HFF-Myc (cell line): ENCODE results near the gene WDFY4.

Experiments used
- DNase-seq: peaks from one replicate; pipeline ENCODE4 v3.0.0-alpha.2; 2011; ENCODE audit warnings: low read depth; ENCODE audit errors: extremely low read depth
- H3K4me3 ChIP-seq: replicated peaks from 2 replicates; pipeline ENCODE4 v1.5.1; 2011; ENCODE audit warnings: low read depth, mild to moderate bottlenecking, control low read depth, low read length
- TF ChIP-seq, protein P1 (sequence below): IDR thresholded peaks from 2 replicates; pipeline ENCODE4 v1.5.1; 2012; ENCODE audit warnings: mild to moderate bottlenecking, low read depth, low read length, control low read depth; ENCODE audit errors: missing control alignments

Gene WDFY4

DNA sequence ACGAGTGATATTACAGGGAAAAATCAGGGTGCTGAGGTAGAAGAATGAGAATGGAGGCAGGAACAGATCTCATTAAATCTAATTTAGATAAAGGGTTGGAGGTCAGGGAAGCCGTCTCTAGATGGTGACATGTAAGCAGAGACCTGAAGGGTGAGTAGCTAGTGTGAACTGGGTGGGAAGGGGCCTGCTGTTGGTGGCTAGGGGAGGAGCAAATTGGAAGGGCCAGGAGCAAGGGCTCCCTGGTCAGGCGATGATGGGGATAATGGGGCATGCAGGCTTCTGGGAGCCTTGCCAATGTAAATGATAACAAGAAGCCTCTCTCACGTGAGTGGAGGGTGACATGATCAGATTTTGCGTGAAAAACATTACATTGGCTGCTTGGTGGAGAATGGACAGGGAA, 76.3 kb downstream of the WDFY4 start:
- no peak for DNase-seq
- TF ChIP-seq, protein P1, sequence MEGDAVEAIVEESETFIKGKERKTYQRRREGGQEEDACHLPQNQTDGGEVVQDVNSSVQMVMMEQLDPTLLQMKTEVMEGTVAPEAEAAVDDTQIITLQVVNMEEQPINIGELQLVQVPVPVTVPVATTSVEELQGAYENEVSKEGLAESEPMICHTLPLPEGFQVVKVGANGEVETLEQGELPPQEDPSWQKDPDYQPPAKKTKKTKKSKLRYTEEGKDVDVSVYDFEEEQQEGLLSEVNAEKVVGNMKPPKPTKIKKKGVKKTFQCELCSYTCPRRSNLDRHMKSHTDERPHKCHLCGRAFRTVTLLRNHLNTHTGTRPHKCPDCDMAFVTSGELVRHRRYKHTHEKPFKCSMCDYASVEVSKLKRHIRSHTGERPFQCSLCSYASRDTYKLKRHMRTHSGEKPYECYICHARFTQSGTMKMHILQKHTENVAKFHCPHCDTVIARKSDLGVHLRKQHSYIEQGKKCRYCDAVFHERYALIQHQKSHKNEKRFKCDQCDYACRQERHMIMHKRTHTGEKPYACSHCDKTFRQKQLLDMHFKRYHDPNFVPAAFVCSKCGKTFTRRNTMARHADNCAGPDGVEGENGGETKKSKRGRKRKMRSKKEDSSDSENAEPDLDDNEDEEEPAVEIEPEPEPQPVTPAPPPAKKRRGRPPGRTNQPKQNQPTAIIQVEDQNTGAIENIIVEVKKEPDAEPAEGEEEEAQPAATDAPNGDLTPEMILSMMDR = no peak

DNA sequence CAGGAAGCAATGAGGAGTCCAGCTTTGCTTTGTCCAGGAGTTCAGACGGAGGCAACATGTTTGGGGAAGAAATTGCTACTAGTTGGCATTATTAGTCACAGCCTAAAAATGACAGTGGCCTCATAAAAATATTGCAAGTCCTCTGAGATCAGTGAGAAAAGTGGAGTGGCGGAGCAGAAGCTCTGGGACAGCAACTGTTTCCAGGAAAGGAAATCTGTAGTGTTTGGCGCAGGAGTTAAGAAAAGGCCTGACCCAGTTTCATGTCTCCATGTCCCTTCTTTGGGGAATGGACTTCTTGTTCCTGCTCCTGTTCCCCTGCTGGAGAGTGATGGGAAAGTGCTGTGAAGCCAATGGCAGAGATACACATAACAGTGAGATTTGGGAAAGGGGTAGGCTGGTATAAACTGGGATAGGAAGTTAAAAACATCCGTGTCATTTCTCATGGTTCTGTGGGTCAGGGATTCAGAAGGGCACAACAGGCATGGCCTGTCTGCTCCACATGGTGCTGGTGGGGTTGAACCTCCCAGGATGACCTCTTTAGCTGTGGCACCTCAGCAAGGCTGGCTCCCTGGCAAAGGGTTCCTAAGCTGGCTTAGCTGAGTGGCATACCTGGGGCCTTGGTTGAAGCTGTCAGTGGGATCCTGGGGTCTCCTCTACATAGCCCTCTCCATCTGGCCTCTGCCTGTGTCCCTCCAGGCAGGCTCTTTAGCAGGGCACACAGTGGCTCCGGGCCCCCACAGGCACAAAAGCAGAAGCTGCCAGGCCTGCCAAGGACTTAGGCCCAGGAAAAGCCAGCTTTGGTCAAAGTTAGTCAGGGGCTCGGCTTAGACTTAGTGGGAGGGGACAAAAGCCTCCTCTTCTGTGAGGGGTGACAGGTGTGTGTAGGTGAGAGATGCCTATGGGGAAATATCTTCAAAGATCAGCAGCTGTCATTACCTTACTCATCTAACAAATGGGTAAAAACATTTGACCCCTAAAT, 77.7 kb downstream of the WDFY4 start:
- DNase-seq = no peak
- TF ChIP-seq, protein P1 = no peak
- H3K4me3 ChIP-seq = no peak overlapping the region

More for the DNA sequence above, 76.3 kb downstream of the WDFY4 start:
- no peak overlapping the region for H3K4me3 ChIP-seq

DNA sequence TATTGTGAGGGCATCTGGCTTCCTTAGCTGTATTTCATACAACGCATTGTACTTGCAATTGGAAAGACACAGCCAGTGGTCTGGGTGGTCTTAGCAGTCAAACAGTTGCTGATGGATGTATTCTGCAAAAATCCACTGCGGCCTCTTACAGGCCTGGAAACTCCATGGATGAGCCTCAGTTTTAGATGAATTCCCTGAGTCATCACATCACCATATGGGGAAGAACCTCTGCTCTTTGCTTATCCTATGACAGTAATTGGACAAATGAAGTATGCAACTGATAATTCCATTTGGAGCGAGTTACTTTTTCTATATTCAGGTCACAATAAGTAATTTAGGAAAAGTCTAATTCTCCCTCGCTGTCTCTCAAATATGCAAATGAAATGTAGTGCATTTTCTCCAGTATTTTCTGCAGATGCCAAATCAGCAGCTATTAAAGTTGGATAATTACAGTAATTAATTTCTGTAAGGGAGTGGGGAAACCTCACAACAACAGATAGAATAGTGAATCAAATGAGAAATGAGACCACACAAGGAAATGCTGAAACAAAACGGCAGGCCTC, 78.8 kb downstream of the WDFY4 start:
- DNase-seq = no peak
- TF ChIP-seq, protein P1 = no peak
- H3K4me3 ChIP-seq = no peak overlapping the region

DNA sequence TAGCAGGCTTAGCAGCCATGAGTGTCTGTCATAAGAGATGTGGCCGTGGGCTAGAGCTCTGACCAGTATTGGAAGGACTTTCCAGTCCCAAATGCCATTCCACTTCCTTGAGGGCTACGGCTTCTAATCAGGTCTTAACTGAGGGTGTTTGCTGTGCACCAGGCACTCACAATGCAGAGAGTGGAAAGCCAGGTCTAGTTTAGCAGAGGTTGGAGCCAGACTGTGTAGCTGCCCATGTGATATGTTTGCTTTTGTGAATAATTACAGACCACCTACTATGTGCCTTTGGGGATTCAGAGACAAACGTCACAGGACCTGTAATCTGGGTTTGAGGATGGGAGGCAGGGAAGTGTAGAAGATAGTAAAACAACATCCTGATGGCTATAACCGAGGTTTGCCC, 79.8 kb downstream of the WDFY4 start:
- DNase-seq = no peak
- H3K4me3 ChIP-seq = no peak overlapping the region
- TF ChIP-seq, protein P1 = no peak

DNA sequence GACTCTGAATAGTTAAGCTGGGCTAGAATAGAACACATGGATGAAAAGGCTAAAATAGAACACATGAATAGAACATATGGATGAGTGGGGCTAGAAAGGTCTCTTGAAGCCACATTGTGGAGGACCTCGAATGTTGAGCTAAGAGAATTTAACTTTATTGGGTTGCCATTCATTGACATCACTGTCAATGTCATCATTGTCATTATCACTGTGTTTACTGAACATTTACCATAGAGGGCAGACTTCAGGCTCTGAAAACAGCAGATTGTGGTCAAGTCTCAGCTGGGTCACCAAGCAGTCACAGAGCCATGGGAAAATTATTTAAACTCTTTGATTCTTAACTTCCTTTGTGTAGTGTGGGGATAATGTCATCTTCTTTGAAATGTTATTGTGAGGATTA, 80.4 kb downstream of the WDFY4 start:
- DNase-seq = no peak
- H3K4me3 ChIP-seq = no peak overlapping the region
- TF ChIP-seq, protein P1 = no peak

DNA sequence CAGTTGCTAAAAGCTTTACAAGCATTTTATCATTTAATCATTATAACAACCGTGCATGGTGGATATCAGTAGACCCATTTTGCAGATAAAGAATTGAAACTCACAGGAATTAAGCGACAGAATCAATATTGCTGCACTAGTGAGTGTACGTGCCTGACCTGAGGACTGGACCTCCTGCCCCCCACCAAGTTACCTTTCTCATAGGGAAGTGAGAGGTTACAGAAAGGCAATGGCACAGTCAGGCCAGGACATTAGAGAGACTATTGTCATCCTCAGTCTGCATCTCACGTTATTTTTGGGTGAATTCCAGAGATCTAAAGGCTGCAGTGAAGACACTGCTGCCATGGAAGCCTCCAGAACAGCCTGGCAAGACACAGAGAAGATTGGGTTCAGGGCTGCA, 80.9 kb downstream of the WDFY4 start:
- no peak for DNase-seq
- no peak overlapping the region for H3K4me3 ChIP-seq
- TF ChIP-seq, protein P1 = no peak
